Activated naive CD4-positive, alpha-beta T cell treated with anti-CD3 and anti-CD28 coated beads, Interleukin-2, amount 10 ng/mL, durations not matched to agents 7 days and 5 days (primary cell): ENCODE data around the gene TAPT1.
A peak's percentile ranks its signal among the peaks of the same experiment; 100 is the strongest.

ENCODE experiments used
- CTCF ChIA-PET: fragments of 350-600 bp; sonication (Branson Sonifier 250); formaldehyde crosslinking; loops from one replicate; lab custom pipeline; 2021; ENCODE audit warnings: antibody characterized with exemption; lab: Charles Lee
- DNase-seq: peaks from one replicate; pipeline ENCODE4 v3.0.0-alpha.2; 2020
- H3K27ac Mint-ChIP-seq: one replicate; pipeline ENCODE4 v1.8.0; 2021; ENCODE audit warnings: mild to moderate bottlenecking, moderate library complexity, mixed read lengths
- H3K27me3 Mint-ChIP-seq: one replicate; pipeline ENCODE4 v1.8.0; 2021; ENCODE audit warnings: mild to moderate bottlenecking, mixed read lengths
- H3K36me3 Mint-ChIP-seq: one replicate; pipeline ENCODE4 v1.8.0; 2021; ENCODE audit warnings: mixed read lengths
- H3K4me1 Mint-ChIP-seq: one replicate; pipeline ENCODE4 v1.8.0; 2021; ENCODE audit warnings: mixed read lengths
- H3K4me3 Mint-ChIP-seq: one replicate; pipeline ENCODE4 v1.8.0; 2021; ENCODE audit warnings: mild to moderate bottlenecking, moderate library complexity, mixed read lengths
- H3K9me3 Mint-ChIP-seq: one replicate; pipeline ENCODE4 v1.8.0; 2021; ENCODE audit warnings: mixed read lengths

The TAPT1 gene

GRCh38 chr4:16259889-16260246, 33.6 kb upstream of the TAPT1 start:
- peaks cover 3% of the 10 kb centered on the region for H3K9me3 Mint-ChIP-seq
- no peak for DNase-seq
- peaks cover 13% of the 10 kb centered on the region for H3K4me1 Mint-ChIP-seq
- H3K27me3 Mint-ChIP-seq: no peaks in the 10 kb centered on the region
- no peak overlapping the region for H3K27ac Mint-ChIP-seq
- CTCF ChIA-PET: interaction anchor here (0.6 to 1.4 kb wide), 3 partner anchors 12 to 254 kb away, joined by 3 to 5 read pairs (median 3); no protein-coding TSS in a partner anchor
- H3K4me3 Mint-ChIP-seq: no peak overlapping the region
- peaks cover 11% of the 10 kb centered on the region for H3K36me3 Mint-ChIP-seq

GRCh38 chr4:16259241-16259888, 33.1 kb upstream of the TAPT1 start:
- H3K36me3 Mint-ChIP-seq: peaks cover 11% of the 10 kb centered on the region
- no peak overlapping the region for H3K4me3 Mint-ChIP-seq
- peaks cover 3% of the 10 kb centered on the region for H3K9me3 Mint-ChIP-seq
- H3K27ac Mint-ChIP-seq: no peak overlapping the region
- H3K27me3 Mint-ChIP-seq: no peaks in the 10 kb centered on the region
- CTCF ChIA-PET: interaction anchor here (1.4 kb wide), 1 partner anchor 53 kb away, joined by 3 read pairs; no protein-coding TSS in a partner anchor
- DNase-seq: no peak
- peaks cover 13% of the 10 kb centered on the region for H3K4me1 Mint-ChIP-seq

DNA sequence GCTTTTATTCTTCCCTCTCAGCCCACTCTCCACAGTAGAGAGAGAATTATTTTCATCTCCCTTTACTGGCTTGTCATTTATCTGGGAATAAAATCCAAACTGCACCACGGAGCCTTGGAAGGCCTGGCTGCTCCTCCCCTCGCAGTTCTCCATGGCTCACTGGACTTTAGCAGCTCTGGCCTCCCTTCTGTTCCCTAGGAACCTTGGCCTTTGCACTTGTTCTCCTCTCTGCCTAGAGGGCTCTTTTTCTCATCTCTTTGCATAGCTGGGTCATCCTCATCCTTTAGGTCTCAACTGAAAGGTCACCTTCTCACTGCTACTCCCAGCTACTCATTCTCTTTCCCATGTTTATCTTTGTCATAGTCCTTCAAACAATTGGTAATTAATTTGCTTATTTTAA, 31.3 kb upstream of the TAPT1 start:
- Mint-ChIP-seq H3K36me3 (peaks cover 14% of the 10 kb centered on the region), H3K4me1 (peaks cover 13% of the 10 kb centered on the region), H3K4me3 (no peak overlapping the region), H3K27ac (no peak overlapping the region), H3K9me3 (peaks cover 3% of the 10 kb centered on the region), H3K27me3 (no peaks in the 10 kb centered on the region)
- CTCF ChIA-PET: interaction anchor here (0.6 to 0.8 kb wide), 2 partner anchors 9 to 139 kb away, joined by 3 read pairs; no protein-coding TSS in a partner anchor
- DNase-seq: no peak

DNA sequence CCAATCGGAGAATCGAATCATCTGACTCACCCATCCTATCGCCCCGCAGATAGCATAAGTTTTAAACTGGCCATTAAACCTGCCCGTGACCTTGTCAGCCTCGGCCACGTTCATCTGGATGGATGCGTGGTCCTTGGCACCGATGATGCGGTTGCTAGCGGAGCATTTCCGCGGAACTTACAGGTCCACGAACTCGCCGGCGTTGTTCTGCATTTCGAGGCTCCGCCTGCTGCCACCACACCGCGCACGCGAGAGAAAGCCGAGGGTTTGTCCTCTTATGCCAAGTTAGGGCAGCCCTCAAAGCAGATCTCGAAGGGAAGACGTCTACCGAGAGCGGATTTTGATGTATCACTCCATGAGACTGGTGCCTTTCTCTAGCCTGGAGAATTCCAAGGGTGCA, 30.1 kb upstream of the TAPT1 start:
- H3K4me1 Mint-ChIP-seq: peaks cover 9% of the 10 kb centered on the region
- CTCF ChIA-PET: no interaction called here
- peaks cover 14% of the 10 kb centered on the region for H3K36me3 Mint-ChIP-seq
- no peak overlapping the region for H3K4me3 Mint-ChIP-seq
- H3K27ac Mint-ChIP-seq: no peak overlapping the region
- no peak for DNase-seq
- no peaks in the 10 kb centered on the region for H3K27me3 Mint-ChIP-seq
- peaks cover 3% of the 10 kb centered on the region for H3K9me3 Mint-ChIP-seq

- H3K4me1 Mint-ChIP-seq: peaks cover 9% of the 10 kb centered on the region
- CTCF ChIA-PET: no interaction called here
- peaks cover 14% of the 10 kb centered on the region for H3K36me3 Mint-ChIP-seq
- H3K9me3 Mint-ChIP-seq: peaks cover 3% of the 10 kb centered on the region
- DNase-seq: no peak
- no peak overlapping the region for H3K27ac Mint-ChIP-seq
- H3K27me3 Mint-ChIP-seq: no peaks in the 10 kb centered on the region
- H3K4me3 Mint-ChIP-seq: no peak overlapping the region
Measured at GRCh38 chr4:16255730-16256129, 29.5 kb upstream of the TAPT1 start.

DNA sequence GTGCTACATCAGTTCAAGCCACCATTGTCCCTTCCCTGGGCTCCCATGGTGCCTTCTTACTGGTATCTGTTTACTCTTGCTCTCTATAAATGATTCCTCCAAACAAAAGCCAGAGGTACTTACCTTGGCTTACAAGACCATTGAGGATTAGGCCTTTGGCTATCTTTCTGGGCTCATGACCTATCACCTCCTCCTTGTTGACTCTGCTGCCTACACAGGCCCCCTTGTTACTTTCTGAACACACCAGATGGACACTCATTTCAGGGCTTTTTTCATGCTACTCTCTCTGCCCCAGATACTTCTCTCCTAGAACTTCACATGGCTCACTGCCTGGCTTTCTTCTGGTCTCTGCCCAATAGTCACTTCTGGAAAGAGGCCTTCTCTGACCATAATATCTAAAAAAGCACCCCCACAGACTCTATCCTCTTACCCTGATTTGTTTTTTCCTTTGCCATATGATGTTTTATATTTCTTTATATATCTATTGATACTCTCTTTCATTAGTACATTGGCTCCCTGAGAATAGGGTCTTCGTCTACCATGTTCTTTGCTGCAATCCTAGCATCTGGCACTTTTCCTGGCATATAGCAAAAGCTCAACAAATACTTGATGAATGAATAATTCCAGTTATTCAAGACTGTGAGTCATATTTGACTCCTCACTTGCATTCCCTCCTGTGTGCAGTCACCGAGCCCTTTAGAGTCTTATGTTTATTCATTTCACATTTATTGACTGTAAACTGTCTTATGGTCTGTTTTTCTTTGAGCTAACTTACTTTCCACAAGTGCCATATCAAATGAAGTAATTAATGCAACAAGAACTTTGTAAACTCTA, 27.1 kb upstream of the TAPT1 start:
- H3K36me3 Mint-ChIP-seq: peaks cover 14% of the 10 kb centered on the region
- CTCF ChIA-PET: interaction anchor here (1.4 kb wide), 1 partner anchor 11 kb away, joined by 3 read pairs; no protein-coding TSS in a partner anchor
- peaks cover 3% of the 10 kb centered on the region for H3K9me3 Mint-ChIP-seq
- peaks cover 9% of the 10 kb centered on the region for H3K4me1 Mint-ChIP-seq
- H3K27me3 Mint-ChIP-seq: no peaks in the 10 kb centered on the region
- no peak for DNase-seq
- no peak overlapping the region for H3K27ac Mint-ChIP-seq
- no peak overlapping the region for H3K4me3 Mint-ChIP-seq

DNA sequence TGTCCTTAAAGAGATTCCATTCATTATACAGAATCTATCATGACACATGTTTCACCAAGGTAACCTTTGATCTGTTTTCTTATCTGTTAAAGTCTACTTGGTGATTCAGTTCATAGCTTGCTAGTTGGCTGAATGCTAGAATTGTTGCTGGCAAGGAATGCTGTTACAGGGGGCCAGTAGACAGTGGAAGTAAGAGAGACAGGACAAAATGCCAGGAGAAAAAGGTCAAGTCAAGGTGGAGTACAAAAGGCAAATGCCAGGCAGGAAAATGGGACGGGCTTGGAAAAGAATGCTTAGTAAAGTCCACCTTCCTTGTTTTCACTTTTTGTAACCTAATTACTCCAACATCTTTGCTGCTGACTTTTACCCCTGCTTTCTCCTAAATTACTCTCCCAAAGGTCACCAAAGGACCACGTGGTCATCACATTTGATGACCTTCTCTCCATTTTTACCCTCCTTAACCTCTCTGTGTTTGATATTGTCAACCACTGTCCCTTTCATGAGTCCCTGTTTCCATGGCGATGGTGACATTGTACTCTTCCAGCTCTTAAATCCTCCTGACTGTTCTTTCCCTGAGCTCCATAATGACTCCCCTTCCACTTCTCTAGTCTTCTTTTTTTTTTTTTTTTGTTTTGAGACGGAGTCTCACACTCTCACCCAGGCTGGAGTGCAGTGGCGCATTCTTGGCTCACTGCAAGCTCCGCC, 24.5 kb upstream of the TAPT1 start:
- DNase-seq: no peak
- no peak overlapping the region for H3K27ac Mint-ChIP-seq
- CTCF ChIA-PET: interaction anchor here (1.4 kb wide), 1 partner anchor 45 kb away, joined by 3 read pairs; no protein-coding TSS in a partner anchor
- H3K4me1 Mint-ChIP-seq: peaks cover 6% of the 10 kb centered on the region
- no peak overlapping the region for H3K4me3 Mint-ChIP-seq
- H3K9me3 Mint-ChIP-seq: peaks cover 3% of the 10 kb centered on the region
- H3K27me3 Mint-ChIP-seq: no peaks in the 10 kb centered on the region
- peaks cover 9% of the 10 kb centered on the region for H3K36me3 Mint-ChIP-seq

DNA sequence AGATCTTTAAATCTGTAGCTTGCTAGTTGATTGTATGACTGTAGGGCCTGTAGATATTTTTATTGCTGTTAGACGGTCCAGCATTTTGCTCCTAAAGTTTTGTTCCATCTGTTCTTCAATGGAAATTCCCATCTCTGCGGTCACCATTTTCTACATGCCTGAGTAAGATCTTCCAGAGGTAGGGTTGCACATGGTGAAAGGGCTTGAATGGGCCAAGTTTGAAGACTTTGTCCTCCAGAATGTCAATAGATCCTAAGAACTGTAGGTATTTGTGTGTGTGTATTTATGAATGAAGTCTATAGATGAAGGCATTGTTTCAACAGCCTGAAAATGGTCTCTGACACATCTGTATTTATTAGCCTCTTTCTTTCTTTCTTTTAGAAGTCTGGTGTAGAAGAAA, 22.3 kb upstream of the TAPT1 start:
- Mint-ChIP-seq H3K9me3 (no peaks in the 10 kb centered on the region), H3K4me1 (no peaks in the 10 kb centered on the region), H3K27me3 (no peaks in the 10 kb centered on the region), H3K4me3 (no peak overlapping the region), H3K27ac (no peak overlapping the region), H3K36me3 (no peaks in the 10 kb centered on the region)
- CTCF ChIA-PET: interaction anchor here (1.5 kb wide), 2 partner anchors 9 to 12 kb away, joined by 3 read pairs; no protein-coding TSS in a partner anchor
- no peak for DNase-seq

- Mint-ChIP-seq H3K27ac (no peak overlapping the region), H3K9me3 (no peaks in the 10 kb centered on the region), H3K27me3 (no peaks in the 10 kb centered on the region), H3K4me1 (no peaks in the 10 kb centered on the region), H3K4me3 (no peak overlapping the region), H3K36me3 (no peaks in the 10 kb centered on the region)
- DNase-seq: no peak
- CTCF ChIA-PET: no interaction called here
Measured at GRCh38 chr4:16245241-16245640, 19.0 kb upstream of the TAPT1 start.

- no peak for DNase-seq
- CTCF ChIA-PET: no interaction called here
- Mint-ChIP-seq H3K9me3 (no peaks in the 10 kb centered on the region), H3K27ac (no peak overlapping the region), H3K4me3 (no peak overlapping the region), H3K36me3 (no peaks in the 10 kb centered on the region), H3K4me1 (no peaks in the 10 kb centered on the region), H3K27me3 (no peaks in the 10 kb centered on the region)
Measured at GRCh38 chr4:16243285-16243684, 17.0 kb upstream of the TAPT1 start.

DNA sequence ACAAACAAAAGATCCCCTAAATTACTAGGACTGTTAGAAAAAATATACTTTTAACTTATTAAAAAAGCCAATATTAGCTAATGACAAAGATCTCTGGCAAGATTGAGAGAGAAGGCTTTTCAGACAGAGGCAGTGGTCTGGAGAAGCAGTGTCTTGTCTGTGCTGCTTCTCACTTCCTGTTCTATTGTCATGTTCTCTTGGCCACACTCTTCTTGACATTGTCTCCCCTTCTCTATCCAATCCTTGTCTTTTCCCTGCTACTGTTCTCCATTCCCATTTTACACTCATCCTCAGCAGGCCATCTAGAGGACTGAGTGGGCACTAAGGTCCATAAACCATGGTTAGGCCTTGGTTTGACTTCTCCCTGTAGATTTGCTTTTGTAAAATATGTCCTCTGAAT, 14.0 kb upstream of the TAPT1 start:
- Mint-ChIP-seq H3K9me3 (no peaks in the 10 kb centered on the region), H3K4me1 (no peaks in the 10 kb centered on the region), H3K36me3 (no peaks in the 10 kb centered on the region), H3K4me3 (no peak overlapping the region), H3K27ac (peak overlapping the region; percentile 8), H3K27me3 (no peaks in the 10 kb centered on the region)
- CTCF ChIA-PET: no interaction called here
- DNase-seq: no peak

DNA sequence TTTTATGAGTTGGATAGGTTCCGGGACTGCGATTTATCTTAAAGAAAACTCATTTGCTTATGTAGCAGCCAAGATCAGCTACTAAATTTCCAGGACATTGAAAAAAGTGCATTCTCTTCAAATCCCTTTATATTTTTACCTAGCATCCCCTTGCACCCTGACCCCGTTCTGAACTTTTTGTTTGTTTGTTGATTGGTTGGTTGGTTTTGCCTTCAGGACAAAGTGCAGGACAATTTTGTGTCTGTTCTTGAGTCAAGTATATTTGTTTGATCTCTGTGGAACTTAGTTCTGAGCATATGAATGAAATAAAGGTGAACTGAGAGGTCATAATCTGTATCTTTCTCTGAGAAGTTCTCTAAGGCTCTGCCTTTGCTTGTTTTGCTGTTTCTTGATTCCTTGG, 12.8 kb upstream of the TAPT1 start:
- Mint-ChIP-seq H3K27ac (no peak overlapping the region), H3K4me1 (no peaks in the 10 kb centered on the region), H3K36me3 (no peaks in the 10 kb centered on the region), H3K27me3 (peaks cover 3% of the 10 kb centered on the region), H3K9me3 (no peaks in the 10 kb centered on the region), H3K4me3 (no peak overlapping the region)
- DNase-seq: no peak
- CTCF ChIA-PET: no interaction called here

- H3K4me3 Mint-ChIP-seq: no peak overlapping the region
- CTCF ChIA-PET: interaction anchor here (0.8 kb wide), 1 partner anchor 27 kb away, joined by 3 read pairs; no protein-coding TSS in a partner anchor
- no peak overlapping the region for H3K27ac Mint-ChIP-seq
Measured at GRCh38 chr4:16238327-16238726, 12.1 kb upstream of the TAPT1 start.

GRCh38 chr4:16237715-16238114, 11.4 kb upstream of the TAPT1 start:
- H3K27me3 Mint-ChIP-seq: peaks cover 4% of the 10 kb centered on the region
- H3K4me3 Mint-ChIP-seq: no peak overlapping the region
- no peaks in the 10 kb centered on the region for H3K4me1 Mint-ChIP-seq
- no peaks in the 10 kb centered on the region for H3K9me3 Mint-ChIP-seq
- H3K36me3 Mint-ChIP-seq: no peaks in the 10 kb centered on the region
- no peak for DNase-seq
- CTCF ChIA-PET: interaction anchor here (0.8 kb wide), 1 partner anchor 27 kb away, joined by 3 read pairs; no protein-coding TSS in a partner anchor
- no peak overlapping the region for H3K27ac Mint-ChIP-seq

More at GRCh38 chr4:16238327-16238726, 12.1 kb upstream of the TAPT1 start:
- no peak for DNase-seq
- Mint-ChIP-seq H3K9me3 (no peaks in the 10 kb centered on the region), H3K36me3 (no peaks in the 10 kb centered on the region), H3K27me3 (peaks cover 4% of the 10 kb centered on the region), H3K4me1 (no peaks in the 10 kb centered on the region)
